ENCODE results near the gene TSHZ2. TPM values are rescaled to one million over a fixed set of nuclear protein-coding genes. Genes with fewer than 3 reads are reported as not detected.

TSHZ2 gene
- total RNA-seq, 4 donors from 2014 or later: 35.6 to 83.5 (median 48.8) TPM

- DNase-seq (ENCODE audit: low spot score): no peak
- TF ChIP-seq CTCF (IDR thresholded peaks at IDR 0.05): no peak
- no peak for ATAC-seq (ENCODE audit: low FRiP score)
Measured at GRCh38 chr20:53016071-53016470, 43.9 kb downstream of the TSHZ2 start.

- DNase-seq (ENCODE audit: low spot score): no peak
- TF ChIP-seq CTCF (IDR thresholded peaks at IDR 0.05): no peak
- no peak for ATAC-seq (ENCODE audit: low FRiP score)
Measured at GRCh38 chr20:53016534-53017042, 44.4 kb downstream of the TSHZ2 start.

- no peak for ATAC-seq (ENCODE audit: low FRiP score)
- no peak for DNase-seq (ENCODE audit: low spot score)
- TF ChIP-seq CTCF (IDR thresholded peaks at IDR 0.05): no peak
Measured at GRCh38 chr20:53017206-53017605, 45.0 kb downstream of the TSHZ2 start.

- no peak for DNase-seq (ENCODE audit: low spot score)
- ATAC-seq (ENCODE audit: low FRiP score): no peak
- TF ChIP-seq CTCF (IDR thresholded peaks at IDR 0.05): no peak
Measured at GRCh38 chr20:53019464-53019863, 47.3 kb downstream of the TSHZ2 start.

GRCh38 chr20:53020376-53020775 lies 48.2 kb downstream of the TSHZ2 start:
- DNase-seq (ENCODE audit: low spot score) (no peak), ATAC-seq (ENCODE audit: low FRiP score) (no peak)
- TF ChIP-seq CTCF (IDR thresholded peaks at IDR 0.05): no peak

- ATAC-seq (ENCODE audit: low FRiP score): no peak
Measured at GRCh38 chr20:53020834-53021233, 48.7 kb downstream of the TSHZ2 start.

More at GRCh38 chr20:53020834-53021233, 48.7 kb downstream of the TSHZ2 start:
- DNase-seq (ENCODE audit: low spot score): no peak
- no peak for TF ChIP-seq CTCF (IDR thresholded peaks at IDR 0.05)
